GM20431 (cell line): ENCODE results near the gene ARHGEF6.

ENCODE experiments used
- in situ Hi-C: fragments of 300-500 bp; cut with MseI, MboI; formaldehyde crosslinking; loops from one replicate; pipeline ENCODE4 v1.15.0; 2020; ENCODE audit warnings: low sequenced_read_pairs; ENCODE audit not compliant: unreplicated experiment

ARHGEF6 gene

DNA sequence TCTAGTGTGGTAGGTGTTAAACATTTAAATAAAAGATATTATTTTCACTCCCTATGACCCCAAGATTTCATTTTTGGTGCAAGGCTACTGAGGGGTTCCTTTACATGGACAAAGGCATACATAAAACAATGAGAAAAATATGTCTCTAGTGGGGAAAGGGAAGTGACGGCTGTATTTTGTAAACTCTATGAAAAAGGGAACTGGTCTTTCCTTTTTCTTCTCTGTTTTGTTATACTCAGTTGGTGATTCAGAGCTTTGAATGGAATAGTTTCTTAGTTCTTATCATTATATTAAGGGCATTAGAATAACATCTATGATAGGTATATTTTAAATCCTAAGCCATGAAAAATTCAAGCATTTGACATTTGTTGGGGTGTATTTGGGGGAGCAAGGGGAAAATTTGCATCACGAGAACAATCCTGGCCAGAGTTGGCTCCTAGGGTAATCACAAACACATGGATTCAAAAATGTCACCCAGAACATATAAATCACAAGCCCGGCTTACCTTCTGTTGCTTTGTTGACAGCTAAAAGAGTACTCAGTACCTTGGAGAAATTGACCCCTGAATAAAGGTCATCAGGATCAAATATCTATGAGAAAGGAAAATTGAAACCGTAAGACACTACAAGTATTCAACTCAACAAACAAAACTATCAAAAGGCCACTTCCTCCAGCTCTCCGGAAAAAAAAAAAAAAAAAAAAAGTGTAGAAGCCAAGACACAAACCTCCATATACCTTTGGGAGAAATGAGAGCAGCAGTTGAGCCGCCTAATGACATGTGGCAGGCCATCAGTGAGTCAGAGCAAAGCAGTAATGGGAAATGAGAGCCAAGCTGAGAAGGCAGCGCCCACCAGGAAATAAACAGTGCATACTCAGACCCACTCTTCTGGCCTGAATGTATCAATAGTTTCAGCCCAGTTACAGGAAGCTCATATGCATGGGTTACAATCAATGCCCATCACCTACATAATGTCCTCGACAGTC lies 33.4 kb downstream of the ARHGEF6 start:
- in situ Hi-C loops, result loop anchor here (25.0 kb wide), 1 partner anchor 165 kb away; no protein-coding TSS in a partner anchor

DNA sequence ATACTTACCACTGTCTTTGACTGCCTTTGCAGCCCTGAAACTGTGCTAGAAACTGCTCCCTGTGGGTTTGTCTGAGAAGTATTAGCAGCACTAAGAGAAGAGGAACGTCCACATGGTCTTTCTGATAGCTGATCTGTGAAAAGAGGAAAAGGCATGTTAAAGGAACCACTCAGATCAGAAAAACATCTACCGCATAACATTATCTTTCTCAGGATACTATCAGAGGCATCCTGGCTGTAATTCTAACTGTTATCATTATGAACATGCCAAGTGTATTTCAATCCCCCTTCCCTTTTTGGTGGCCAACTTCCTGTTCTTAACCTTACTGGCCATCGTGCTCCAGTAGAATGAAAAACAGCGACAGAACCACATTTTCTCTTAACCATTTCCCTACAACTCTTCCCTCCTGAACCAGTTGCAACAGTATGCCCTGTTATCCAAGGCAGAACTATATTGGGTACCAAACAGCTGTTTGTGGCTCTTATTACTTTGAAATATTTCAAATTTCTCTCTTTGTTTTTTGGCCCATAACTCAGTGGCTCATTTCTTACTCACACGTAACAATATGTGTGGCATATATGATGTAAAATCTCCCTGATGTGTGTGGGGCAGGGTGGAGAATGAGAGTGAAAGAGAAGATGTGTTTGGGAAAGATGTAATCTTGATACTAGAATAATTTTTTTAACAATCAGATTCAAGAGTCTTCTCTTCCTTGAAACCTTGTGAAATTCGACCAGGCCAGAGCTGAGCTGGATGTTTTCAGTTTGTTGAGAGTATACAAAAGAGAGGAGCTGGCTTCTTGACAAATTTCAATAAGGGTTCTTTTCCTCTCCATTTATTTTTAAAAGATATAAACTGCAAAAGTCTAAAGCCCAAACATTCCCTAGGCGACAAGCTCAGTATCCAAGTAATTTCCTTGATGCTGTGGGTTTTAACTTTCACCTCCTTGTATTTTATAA lies 35.2 kb downstream of the ARHGEF6 start:
- in situ Hi-C loops, result loop anchor here (25.0 kb wide), 1 partner anchor 167 kb away; no protein-coding TSS in a partner anchor

DNA sequence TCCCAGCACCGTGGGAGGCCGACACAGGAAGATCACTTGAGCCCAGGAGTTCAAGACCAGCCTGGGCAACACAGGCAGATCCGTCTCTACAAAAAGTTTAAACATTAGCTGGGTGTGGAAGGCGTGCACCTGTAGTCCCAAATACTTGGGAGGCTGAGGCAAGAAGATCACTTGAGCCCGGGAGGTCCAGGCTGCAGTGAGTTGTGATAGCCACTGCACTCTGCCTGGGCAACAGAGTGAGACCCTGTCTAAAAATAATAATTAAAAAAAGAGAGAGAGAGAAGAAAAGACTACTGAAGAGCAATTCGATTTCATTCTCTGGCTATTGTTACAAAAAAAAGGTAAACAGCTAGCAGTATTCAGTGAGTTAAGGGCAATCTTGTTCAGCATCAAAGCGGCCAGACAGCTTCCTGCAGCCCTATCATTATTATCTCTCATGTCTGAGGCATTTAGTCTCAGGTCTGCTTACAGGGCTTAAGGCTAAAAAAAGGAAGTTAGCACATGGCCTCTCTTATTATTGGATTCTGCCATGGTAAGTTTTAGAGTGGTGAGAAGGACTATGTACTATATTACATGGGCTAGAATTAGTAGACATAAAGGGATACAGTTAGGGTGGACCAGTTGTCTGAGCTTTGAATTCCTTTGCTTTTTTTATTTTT lies 37.9 kb downstream of the ARHGEF6 start:
- in situ Hi-C loops, result loop anchor here (25.0 kb wide), 1 partner anchor 169 kb away; no protein-coding TSS in a partner anchor

DNA sequence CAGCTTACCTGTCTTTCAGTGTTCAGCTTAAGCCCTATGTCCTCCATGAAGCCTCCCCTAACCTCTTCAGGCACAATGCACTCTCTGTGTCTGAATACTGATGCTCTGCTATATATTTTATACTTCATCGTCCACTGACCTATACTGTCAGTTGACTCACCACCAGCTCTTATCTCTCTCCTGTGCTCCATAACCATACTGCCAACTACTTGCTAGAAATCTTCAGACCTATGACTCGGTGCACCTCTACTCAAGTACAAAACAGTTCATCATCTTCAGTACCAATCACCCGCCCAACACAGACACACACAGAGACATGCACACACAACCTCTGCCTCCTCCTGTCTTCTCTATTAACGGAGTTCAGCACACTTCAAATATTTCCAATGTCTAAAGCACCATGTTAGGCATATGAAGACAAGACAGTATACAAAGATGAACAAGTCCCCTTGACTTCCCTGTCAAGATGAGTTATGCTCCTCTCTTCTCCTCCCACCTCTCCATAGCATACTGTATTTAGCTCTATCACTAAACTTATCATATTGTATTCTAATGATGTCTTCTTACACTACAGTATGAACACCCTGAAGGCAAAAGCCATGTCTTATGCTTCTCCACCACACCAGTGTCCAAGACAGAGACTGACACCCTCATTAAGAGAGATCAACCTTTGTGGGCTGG lies 42.5 kb downstream of the ARHGEF6 start:
- in situ Hi-C loops, result loop anchor here (25.0 kb wide), 1 partner anchor 174 kb away; no protein-coding TSS in a partner anchor

DNA sequence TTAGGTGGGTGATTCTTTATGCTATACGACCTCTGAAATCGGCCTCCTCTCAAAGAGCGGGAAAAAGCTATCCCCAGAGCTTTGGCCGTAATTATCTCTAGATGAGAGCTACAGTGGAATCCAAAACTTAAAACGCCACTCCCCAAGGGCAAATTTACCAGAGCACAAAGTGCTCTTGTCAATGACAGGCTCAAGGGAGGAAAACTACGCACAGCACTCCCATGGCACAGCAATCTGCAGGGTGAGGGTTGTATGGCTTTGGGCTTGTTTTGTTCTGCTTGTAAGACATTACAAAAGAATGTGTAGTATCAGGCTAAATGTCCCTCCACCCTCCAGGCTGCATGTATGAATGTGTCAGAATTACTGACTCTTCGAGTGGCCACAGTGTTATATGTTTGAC lies 44.0 kb downstream of the ARHGEF6 start:
- in situ Hi-C loops, result loop anchor here (25.0 kb wide), 1 partner anchor 176 kb away; no protein-coding TSS in a partner anchor

DNA sequence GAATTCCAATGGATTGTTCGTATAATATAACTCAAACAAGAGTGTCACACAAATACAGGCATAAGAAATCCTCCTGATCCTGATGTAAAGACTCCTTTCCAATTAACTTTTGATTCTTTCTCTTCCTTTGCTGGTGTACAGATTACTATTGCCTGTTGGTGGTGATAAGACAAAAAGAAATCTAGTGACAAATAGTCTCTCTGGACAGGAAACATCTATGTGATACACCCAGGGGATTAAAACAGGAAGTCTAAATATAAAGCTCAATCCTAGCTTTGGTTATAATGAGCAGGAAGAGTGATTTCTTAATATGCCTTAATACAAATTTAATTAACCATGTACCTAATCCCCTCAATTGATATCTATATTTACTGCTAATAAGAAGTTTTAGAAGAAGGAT lies 45.1 kb downstream of the ARHGEF6 start:
- in situ Hi-C loops, result loop anchor here (25.0 kb wide), 1 partner anchor 177 kb away; no protein-coding TSS in a partner anchor

DNA sequence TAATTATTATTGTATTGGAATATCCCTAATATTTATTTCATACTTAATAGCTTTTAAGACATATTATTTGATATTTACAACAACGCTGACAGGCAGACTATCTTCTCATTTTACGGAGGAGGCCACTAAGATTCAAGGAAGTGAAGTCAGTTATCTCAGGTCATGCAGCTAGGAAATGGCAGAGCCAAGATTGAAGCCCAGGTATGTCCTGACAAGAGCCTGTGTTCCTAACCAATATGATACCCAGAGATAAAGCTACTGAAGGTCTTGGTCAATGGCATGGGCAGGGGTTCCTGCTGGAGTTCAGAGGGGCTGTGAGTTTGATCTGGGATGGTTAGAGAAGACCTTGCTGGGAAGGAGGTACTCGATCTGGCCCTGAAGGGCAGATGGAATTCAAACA lies 47.1 kb downstream of the ARHGEF6 start:
- in situ Hi-C loops, result loop anchor here (25.0 kb wide), 1 partner anchor 179 kb away; no protein-coding TSS in a partner anchor

DNA sequence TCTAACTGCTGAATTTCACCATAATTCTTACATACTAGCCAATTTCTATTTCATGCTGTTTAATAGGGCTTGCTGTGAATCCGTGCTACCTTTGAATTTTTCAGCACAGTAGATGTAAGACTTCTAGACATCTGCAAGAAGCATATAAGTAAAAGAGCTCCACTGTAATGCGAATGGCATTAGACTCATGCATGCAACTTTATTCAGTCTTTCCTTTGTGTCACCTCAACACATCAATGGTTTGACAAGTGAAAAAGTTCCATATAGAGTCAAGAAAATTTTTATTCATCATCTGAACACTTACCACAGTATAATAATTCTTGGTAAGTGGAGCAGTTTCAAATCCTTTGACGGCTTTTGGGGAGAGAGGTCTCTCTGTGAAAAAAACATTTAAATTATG lies 48.9 kb downstream of the ARHGEF6 start:
- in situ Hi-C loops, result loop anchor here (25.0 kb wide), 1 partner anchor 181 kb away; no protein-coding TSS in a partner anchor

DNA sequence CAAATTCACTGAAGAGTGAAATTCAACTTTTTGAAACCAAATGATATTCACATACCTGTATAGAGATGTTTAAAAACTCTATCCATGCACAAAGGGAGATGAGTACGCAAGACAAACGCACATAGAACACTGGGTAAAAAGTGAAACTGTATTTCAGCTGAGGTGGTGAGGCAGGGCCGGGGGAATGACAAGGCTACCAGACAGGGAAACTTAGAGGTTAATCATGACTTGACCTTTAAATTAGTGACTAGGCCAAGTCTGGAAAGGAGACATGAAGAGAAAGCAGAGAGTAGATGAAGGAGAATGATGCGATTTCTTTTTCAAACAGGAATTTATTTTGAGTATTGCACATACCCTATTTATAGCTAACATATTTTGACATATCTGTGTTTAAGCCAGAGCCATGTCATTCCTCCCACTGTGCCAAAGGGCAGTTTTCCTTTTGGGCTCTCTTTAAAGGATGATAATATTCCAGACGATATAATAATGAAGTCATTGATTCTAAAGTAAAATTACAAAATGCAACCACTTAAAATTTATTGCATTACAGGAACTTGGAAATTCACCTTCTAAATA lies 49.4 kb downstream of the ARHGEF6 start:
- in situ Hi-C loops, result loop anchor here (25.0 kb wide), 1 partner anchor 181 kb away; no protein-coding TSS in a partner anchor

DNA sequence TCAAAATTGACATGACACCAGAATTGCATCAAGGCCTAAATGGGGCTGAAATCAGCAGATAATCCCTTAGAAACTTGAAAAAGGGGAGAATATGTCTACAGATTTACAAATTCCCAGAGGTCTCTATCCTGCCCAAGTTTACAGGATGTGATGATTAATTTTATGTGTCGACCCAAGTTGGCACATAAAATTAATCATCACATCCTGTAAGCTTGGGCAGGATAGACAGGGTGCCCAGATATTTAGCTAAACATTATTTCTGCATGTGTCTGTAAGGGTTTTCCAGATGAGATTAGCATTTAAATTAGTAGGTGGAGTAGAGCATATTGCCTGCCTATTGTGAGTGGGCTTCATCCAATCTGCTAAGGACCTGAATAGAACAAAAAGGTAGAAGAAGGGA lies 52.3 kb downstream of the ARHGEF6 start:
- in situ Hi-C loops, result loop anchor here (25.0 kb wide), 1 partner anchor 184 kb away; no protein-coding TSS in a partner anchor

DNA sequence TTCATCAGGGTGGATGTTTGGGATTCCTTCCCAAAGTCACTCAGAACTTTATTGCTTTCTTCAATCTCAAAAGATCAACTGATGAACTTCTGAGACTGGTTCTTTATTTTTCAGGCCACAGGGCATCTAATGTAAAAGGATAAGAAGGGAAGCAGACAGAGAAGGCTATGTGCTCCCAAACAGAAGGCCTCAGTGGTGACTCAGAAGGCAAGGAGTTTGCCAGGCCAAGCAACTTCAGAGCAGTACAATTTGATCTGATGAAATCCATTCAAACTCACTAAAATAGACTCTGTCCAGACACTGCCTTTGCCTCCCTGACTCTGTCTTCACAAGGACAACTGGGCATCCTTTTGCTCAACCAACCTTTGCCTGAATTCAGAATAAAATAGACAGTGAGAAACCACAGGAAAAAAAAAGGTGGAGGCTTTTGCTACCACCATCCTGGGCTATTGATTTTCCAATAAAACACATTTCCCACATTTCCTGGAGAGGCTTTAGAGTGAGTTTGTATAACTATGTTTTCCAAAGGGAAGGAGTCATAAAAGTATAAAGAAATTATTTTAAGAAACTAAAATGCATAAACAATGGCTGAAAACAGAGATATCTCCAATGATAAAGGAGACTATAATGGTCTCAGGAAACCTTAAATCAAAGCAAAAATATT lies 55.2 kb downstream of the ARHGEF6 start:
- in situ Hi-C loops, result loop anchor here (25.0 kb wide), 1 partner anchor 187 kb away; no protein-coding TSS in a partner anchor

DNA sequence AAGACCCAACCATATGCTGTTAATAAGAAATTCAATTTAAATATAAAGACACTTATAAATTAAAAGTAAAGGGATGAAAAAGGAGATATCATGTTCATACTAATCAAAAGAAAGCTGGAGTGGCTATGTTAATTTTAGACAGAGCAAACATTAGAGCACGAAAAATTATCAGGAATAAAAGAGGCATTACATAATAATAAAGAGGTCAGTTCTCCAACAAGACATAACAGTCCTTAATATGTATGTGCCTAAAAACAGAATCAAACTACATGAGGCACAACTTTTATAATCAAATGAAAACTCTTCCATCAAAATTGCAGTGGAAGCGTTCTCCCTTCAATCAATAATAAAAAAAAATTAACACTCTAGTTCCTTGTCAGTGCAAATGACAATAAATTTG lies 62.6 kb downstream of the ARHGEF6 start:
- in situ Hi-C loops, result no loop called here

DNA sequence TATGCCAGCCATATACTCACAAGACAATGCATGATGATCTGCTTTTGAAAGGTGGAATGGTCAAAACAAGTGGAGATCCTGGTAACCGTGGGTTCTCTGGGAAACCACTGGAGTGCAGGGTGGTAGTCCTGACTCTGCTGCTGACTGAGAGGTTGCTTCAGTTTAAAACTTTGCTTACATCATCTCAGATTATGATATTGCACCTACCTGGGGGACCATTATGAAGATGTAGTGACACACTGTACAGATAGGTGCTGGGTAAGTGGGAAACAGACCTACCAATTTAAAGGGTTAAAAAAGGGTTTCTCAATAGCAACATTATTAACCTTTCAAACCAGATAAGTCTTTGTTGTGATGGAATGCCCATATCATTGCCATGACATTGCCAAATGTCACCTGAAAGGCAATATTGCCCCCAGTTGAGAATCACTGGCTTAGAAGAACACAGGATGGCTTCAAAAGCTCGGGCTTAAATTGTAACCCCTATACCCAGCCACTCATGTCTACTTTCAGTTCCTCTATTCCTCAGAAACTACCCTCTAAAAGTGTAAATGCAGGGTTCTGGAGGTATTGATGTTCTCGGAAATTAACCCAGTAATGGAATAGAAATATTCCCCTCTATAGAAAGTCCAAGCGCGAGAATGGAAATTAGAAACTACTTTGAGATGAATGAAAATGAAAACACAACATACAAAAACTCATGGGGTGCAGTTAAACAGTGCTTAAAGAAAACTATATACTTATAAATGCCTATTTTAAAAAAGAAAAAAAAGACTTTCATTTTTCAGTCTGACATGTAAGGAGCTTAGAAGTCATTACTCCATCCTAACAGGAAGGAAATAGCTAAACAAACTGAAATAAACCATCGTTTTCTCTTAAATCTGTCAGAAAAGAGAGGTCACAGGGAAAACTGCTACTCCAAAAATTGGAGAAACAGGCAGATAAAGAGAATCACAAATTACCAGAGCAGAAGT lies 65.8 kb downstream of the ARHGEF6 start:
- in situ Hi-C loops, result no loop called here

DNA sequence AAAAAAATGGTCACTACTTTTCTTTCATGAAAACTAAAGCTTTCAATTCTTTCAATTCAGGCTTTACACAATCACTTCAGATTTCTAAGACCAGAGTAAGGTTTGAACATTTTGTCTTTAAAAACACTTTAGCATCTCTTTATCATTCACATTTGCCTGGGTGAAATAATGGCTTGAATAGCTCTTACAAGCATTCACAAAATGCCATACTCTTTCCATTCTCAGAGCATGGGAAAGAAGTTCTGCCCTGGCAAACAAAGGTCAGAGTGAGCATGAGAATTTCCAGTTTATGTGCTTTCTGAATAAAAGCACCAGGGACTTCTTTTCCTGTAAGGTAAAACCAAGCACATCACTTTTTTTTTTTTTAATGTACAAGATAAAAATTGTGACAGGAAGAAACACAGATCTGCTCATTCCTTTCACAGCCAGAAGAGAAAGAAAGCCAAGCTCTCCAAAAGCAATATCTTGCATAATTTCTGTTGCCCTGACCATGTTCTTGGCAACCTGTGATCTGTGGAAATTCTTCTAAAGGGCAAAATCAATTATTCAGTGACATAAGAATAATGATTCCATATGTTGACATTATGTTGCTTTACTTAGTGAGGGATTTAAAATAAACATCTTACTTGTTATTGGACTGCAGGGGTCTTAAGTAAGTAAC lies 68.0 kb downstream of the ARHGEF6 start:
- in situ Hi-C loops, result no loop called here

DNA sequence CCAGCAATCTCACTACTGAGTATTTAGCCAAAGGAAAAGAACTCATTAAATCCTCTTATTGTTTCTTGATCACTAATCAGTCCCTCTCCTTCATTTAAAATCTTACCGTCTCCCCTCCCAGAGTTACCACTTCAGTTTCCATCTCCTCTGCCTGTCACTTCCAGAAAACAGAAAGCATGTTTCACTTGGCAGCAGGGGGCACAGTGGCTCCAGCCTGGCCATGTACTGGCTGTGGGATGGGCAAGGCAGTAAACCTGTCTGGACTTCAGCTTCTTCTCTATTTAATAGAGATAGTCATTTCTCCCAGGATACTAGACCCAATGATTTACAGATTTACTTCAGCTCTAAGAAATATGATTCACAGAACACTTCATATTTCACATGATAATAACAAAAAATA lies 69.6 kb downstream of the ARHGEF6 start:
- in situ Hi-C loops, result no loop called here

DNA sequence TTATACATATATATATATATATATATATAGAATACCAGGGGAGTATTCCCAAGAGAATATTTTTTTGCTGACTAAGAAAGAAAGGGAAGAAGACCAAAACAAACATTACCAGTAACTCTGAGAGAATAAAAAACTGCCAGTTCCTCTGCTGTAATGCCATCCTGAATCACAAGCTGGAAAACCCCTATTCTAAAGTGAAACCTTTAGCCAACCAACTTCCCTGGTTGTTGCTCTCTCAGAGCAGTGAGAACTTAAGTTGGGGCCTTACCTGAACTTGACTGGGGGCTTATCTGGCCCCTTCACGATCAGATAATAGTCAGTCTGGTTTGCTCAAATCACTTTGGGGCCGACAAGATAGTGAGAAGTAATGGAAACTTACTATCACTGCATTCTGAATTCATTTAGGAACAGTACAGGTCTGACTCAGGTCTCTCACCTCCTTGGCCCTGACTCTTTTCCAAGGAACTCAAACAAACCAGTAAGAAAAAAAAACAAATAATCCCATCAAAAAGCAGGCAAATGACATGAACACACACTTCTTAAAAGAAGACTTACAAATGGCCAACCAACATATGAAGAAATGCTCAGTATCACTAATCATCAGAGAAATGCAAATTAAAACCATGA lies 70.3 kb downstream of the ARHGEF6 start:
- in situ Hi-C loops, result no loop called here
